Effector memory CD8-positive, alpha-beta T cell (primary cell): ENCODE data around the gene CRTC1.

Experiments
- ATAC-seq: fragments of 150-1000 bp; cut with Tn5 transposase; replicated peaks from 2 replicates; pipeline ENCODE4 v1.10.0; 2021; ENCODE audit warnings: mild to moderate bottlenecking, moderate library complexity
- DNase-seq, 3 experiments: peaks; one replicate each; pipeline ENCODE4 v3.0.0; 2021
- H3K27ac Mint-ChIP-seq, 2 donors: one replicate each; pipeline ENCODE4 v1.8.0; 2022; ENCODE audit warnings: mild to moderate bottlenecking in 2 of 2, mixed read lengths in 2 of 2, moderate library complexity in 2 of 2
- H3K27me3 Mint-ChIP-seq, 2 donors: one replicate each; pipeline ENCODE4 v1.8.0; 2022; ENCODE audit warnings: mixed read lengths in 2 of 2
- H3K36me3 Mint-ChIP-seq: one replicate; pipeline ENCODE4 v1.8.0; 2022; ENCODE audit warnings: mild to moderate bottlenecking, moderate library complexity, mixed read lengths; ENCODE audit not compliant: insufficient read depth
- H3K4me1 Mint-ChIP-seq, 2 donors: one replicate each; pipeline ENCODE4 v1.8.0; 2022; ENCODE audit warnings: low read depth in 2 of 2, mixed read lengths in 2 of 2
- H3K4me3 Mint-ChIP-seq, 2 donors: one replicate each; pipeline ENCODE4 v1.8.0; 2022; ENCODE audit warnings: mild to moderate bottlenecking in 2 of 2, mixed read lengths in 2 of 2, moderate library complexity in 2 of 2
- H3K9me3 Mint-ChIP-seq, 2 donors: one replicate each; pipeline ENCODE4 v1.8.0; 2022; ENCODE audit warnings: mixed read lengths in 2 of 2

Gene CRTC1

DNA sequence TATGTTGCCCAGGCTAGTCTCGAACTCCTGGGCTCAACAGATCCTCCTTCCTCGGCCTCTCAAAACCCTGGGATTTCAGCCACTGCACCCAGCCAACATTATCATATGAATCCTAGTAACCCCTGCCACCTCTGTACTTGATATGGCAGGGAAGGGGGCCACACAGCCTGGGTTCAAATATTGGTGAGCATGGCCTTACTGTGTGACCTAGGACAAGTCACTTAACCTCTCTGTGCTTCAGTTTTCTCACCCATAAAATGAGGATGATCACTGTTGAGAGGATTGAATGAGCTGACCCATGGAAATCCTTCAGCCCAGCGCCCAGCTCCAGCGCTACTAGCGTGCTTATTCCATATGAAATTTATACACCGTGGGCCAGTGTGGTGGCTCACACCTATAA is 111.2 kb downstream of the CRTC1 start:
- no peak for ATAC-seq
- H3K9me3 Mint-ChIP-seq: no peaks in the 10 kb centered on the region

DNA sequence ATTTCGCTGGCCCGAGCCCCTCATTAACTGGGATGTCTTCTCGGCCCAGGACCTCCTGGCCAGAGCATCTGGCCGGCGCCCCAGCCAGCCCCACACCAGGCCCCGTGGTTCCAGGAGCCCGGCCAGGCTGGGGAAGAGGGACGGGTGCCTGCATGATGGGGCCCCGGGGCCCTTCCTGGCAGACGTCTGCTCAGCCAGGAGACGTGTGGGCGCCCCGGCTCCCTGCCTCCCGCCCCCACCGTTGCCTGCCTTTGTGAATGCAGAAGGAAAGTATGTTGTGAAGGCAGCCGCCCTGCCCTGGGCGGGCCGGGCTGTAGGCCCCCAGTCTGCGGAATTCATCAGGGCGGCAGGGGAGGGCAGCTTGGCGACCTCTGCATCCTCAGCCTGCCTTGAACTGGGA is 112.1 kb downstream of the CRTC1 start:
- Mint-ChIP-seq H3K36me3 (no peaks in the 10 kb centered on the region), H3K27me3 (peaks cover 56 to 57% of the 10 kb centered on the region in 2 donors), H3K4me1 (peaks cover 0 to 3% of the 10 kb centered on the region in 2 donors), H3K27ac (no peak overlapping the region), H3K9me3 (no peaks in the 10 kb centered on the region), H3K4me3 (no peak overlapping the region)
- no peak for DNase-seq
- no peak for ATAC-seq

More for the DNA sequence above, 111.2 kb downstream of the CRTC1 start:
- H3K27ac Mint-ChIP-seq: no peak overlapping the region
- peaks cover 65 to 66% of the 10 kb centered on the region in 2 donors for H3K27me3 Mint-ChIP-seq
- H3K4me3 Mint-ChIP-seq: no peak overlapping the region
- DNase-seq: no peak
- H3K36me3 Mint-ChIP-seq: no peaks in the 10 kb centered on the region
- H3K4me1 Mint-ChIP-seq: peaks cover 5 to 10% of the 10 kb centered on the region in 2 donors

GRCh38 chr19:18796239-18796638 is 112.8 kb downstream of the CRTC1 start:
- DNase-seq: no peak
- H3K27ac Mint-ChIP-seq: no peak overlapping the region
- H3K36me3 Mint-ChIP-seq: no peaks in the 10 kb centered on the region
- H3K4me1 Mint-ChIP-seq: no peaks in the 10 kb centered on the region
- ATAC-seq: no peak
- H3K27me3 Mint-ChIP-seq: peaks cover 50% of the 10 kb centered on the region in 2 donors
- no peak overlapping the region for H3K4me3 Mint-ChIP-seq
- no peaks in the 10 kb centered on the region for H3K9me3 Mint-ChIP-seq

- Mint-ChIP-seq H3K4me1 (no peaks in the 10 kb centered on the region), H3K9me3 (no peaks in the 10 kb centered on the region), H3K4me3 (no peak overlapping the region), H3K36me3 (no peaks in the 10 kb centered on the region), H3K27ac (no peak overlapping the region), H3K27me3 (peaks cover 34 to 43% of the 10 kb centered on the region in 2 donors)
- DNase-seq (no peak), ATAC-seq (no peak)
Measured at GRCh38 chr19:18798384-18799352, 115.2 kb downstream of the CRTC1 start.

DNA sequence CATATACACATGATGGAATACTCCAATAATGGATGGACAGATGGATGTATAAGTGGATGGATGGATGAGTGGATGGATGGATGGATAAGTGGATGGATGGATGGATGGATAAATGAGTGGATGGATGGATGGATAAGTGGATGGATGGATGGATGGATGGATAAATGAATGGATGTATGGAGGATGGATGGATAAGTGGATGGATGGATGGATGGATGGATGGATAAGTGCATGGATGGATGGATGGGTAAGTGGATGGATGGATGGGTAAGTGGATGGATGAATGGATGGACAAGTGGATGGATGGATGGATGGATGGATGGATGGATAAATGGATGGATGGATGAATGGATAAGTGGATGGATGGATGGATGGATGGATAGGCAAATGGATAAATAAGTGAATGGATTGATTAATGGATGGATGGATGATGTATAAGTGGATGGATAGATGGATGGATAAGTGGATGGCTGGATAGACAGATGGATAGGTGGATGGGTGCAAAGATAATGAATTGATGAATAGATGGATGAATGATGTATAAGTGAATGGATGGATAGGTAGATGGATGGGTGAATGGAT is 116.0 kb downstream of the CRTC1 start:
- H3K9me3 Mint-ChIP-seq: no peaks in the 10 kb centered on the region
- H3K36me3 Mint-ChIP-seq: no peaks in the 10 kb centered on the region
- H3K27me3 Mint-ChIP-seq: peaks cover 30 to 40% of the 10 kb centered on the region in 2 donors
- ATAC-seq: no peak
- no peak overlapping the region for H3K4me3 Mint-ChIP-seq
- H3K27ac Mint-ChIP-seq: no peak overlapping the region
- no peaks in the 10 kb centered on the region for H3K4me1 Mint-ChIP-seq
- no peak for DNase-seq

DNA sequence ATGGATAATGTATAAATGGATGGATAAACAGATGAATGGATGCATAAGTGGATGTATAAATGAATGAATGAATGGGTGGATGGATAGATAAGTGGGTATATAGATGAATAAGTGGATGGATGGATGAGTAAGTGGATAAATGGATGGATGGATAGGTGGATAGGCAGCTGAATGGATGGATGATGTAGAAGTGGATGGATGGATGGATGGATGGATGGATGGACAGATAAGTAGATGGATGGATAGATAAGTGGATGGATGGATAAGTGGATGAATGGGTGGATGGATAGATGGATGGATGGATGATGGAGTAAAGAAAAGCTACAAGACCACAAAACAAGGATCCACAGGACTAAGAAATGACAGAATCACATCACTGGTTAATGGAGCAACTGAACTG is 116.6 kb downstream of the CRTC1 start:
- Mint-ChIP-seq H3K9me3 (no peaks in the 10 kb centered on the region), H3K27me3 (peaks cover 24 to 35% of the 10 kb centered on the region in 2 donors), H3K36me3 (no peaks in the 10 kb centered on the region), H3K27ac (no peak overlapping the region), H3K4me3 (no peak overlapping the region), H3K4me1 (no peaks in the 10 kb centered on the region)
- ATAC-seq: no peak
- no peak for DNase-seq

GRCh38 chr19:18800636-18801035 is 117.2 kb downstream of the CRTC1 start:
- H3K9me3 Mint-ChIP-seq: no peaks in the 10 kb centered on the region
- H3K27ac Mint-ChIP-seq: no peak overlapping the region
- no peak overlapping the region for H3K4me3 Mint-ChIP-seq
- H3K27me3 Mint-ChIP-seq: peaks cover 24 to 33% of the 10 kb centered on the region in 2 donors
- no peak for DNase-seq
- no peaks in the 10 kb centered on the region for H3K36me3 Mint-ChIP-seq
- H3K4me1 Mint-ChIP-seq: no peaks in the 10 kb centered on the region
- no peak for ATAC-seq

- no peak for ATAC-seq
- no peaks in the 10 kb centered on the region for H3K36me3 Mint-ChIP-seq
Measured at GRCh38 chr19:18802354-18802753, 118.9 kb downstream of the CRTC1 start.

GRCh38 chr19:18803550-18804138 is 120.2 kb downstream of the CRTC1 start:
- ATAC-seq: no peak
- H3K27me3 Mint-ChIP-seq: peaks cover 10 to 17% of the 10 kb centered on the region in 2 donors
- H3K27ac Mint-ChIP-seq: no peak overlapping the region
- H3K9me3 Mint-ChIP-seq: no peaks in the 10 kb centered on the region
- no peak overlapping the region for H3K4me3 Mint-ChIP-seq
- H3K36me3 Mint-ChIP-seq: no peaks in the 10 kb centered on the region
- H3K4me1 Mint-ChIP-seq: no peaks in the 10 kb centered on the region
- no peak for DNase-seq

More at GRCh38 chr19:18802354-18802753, 118.9 kb downstream of the CRTC1 start:
- Mint-ChIP-seq H3K4me3 (no peak overlapping the region), H3K4me1 (no peaks in the 10 kb centered on the region), H3K27ac (no peak overlapping the region), H3K9me3 (no peaks in the 10 kb centered on the region), H3K27me3 (peaks cover 17 to 21% of the 10 kb centered on the region in 2 donors)
- no peak for DNase-seq

GRCh38 chr19:18804139-18804601 is 120.7 kb downstream of the CRTC1 start:
- no peak for ATAC-seq
- no peaks in the 10 kb centered on the region for H3K36me3 Mint-ChIP-seq
- no peaks in the 10 kb centered on the region for H3K4me1 Mint-ChIP-seq
- no peak for DNase-seq
- no peak overlapping the region for H3K27ac Mint-ChIP-seq
- H3K27me3 Mint-ChIP-seq: peaks cover 10 to 22% of the 10 kb centered on the region in 2 donors
- no peaks in the 10 kb centered on the region for H3K9me3 Mint-ChIP-seq
- no peak overlapping the region for H3K4me3 Mint-ChIP-seq

- H3K4me1 Mint-ChIP-seq: peaks cover 0 to 3% of the 10 kb centered on the region in 2 donors
- H3K36me3 Mint-ChIP-seq: no peaks in the 10 kb centered on the region
- no peak overlapping the region for H3K27ac Mint-ChIP-seq
- H3K4me3 Mint-ChIP-seq: no peak overlapping the region
- H3K9me3 Mint-ChIP-seq: no peaks in the 10 kb centered on the region
- DNase-seq (no peak), ATAC-seq (no peak)
- peaks cover 10 to 27% of the 10 kb centered on the region in 2 donors for H3K27me3 Mint-ChIP-seq
Measured at GRCh38 chr19:18804643-18805042, 121.2 kb downstream of the CRTC1 start.

DNA sequence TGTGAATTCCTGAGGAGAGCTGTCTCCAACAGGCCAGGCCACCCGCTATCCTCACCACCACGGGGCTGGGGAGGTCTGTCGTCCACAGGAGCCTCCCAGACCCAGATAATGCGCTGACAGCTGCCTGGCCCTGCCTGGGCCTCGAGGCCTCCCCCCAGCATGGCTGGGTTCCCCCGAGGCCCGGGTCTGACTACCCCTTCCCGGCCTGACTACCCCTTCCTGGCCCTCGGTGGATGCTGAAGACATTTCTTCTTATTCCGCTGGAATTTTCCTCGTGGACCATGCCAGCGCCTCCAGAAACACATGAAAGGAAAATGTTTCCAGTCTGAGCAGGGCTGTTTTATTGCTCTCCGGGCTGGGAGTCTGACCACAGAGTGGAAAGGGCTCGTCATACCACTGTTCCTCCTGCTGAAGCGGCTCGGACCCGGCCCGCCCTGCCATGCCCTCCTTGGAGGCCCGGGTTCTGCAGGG is 124.4 kb downstream of the CRTC1 start:
- Mint-ChIP-seq H3K4me1 (peaks cover 0 to 3% of the 10 kb centered on the region in 2 donors), H3K36me3 (no peaks in the 10 kb centered on the region), H3K9me3 (no peaks in the 10 kb centered on the region), H3K27ac (no peak overlapping the region), H3K4me3 (no peak overlapping the region), H3K27me3 (peaks cover 10 to 40% of the 10 kb centered on the region in 2 donors)
- ATAC-seq (no peak), DNase-seq (no peak)

GRCh38 chr19:18809149-18809868 is 125.8 kb downstream of the CRTC1 start:
- H3K9me3 Mint-ChIP-seq: no peaks in the 10 kb centered on the region
- H3K4me1 Mint-ChIP-seq: peaks cover 0 to 3% of the 10 kb centered on the region in 2 donors
- ATAC-seq: no peak
- H3K27me3 Mint-ChIP-seq: peaks cover 0 to 37% of the 10 kb centered on the region in 2 donors
- no peak overlapping the region for H3K4me3 Mint-ChIP-seq
- no peaks in the 10 kb centered on the region for H3K36me3 Mint-ChIP-seq
- H3K27ac Mint-ChIP-seq: no peak overlapping the region
- no peak for DNase-seq
